Endothelial cell of umbilical vein (primary cell): ENCODE results near the gene TMEM273. TPM values are rescaled to one million over a fixed set of nuclear protein-coding genes. Genes with fewer than 3 reads are reported as not detected.

Experiments used
- BruUV-seq: library from RNA; stranded (reverse); fragments of 400-500 nt; replicated peaks from 2 replicates; lab custom pipeline; 2021; lab: Mats Ljungman, UMichigan
- CTCF ChIA-PET: fragments of 300-600, 350-600 bp; sonication (Branson Sonifier 250); formaldehyde crosslinking; loops from one replicate; lab custom pipeline; 2021; ENCODE audit warnings: antibody characterized with exemption, inconsistent platforms; lab: Charles Lee
- POLR2A ChIA-PET: fragments of 300-600, 350-600 bp; sonication (Branson Sonifier 250); formaldehyde crosslinking; loops from one replicate; lab custom pipeline; 2021; ENCODE audit warnings: antibody characterized with exemption, inconsistent platforms; lab: Charles Lee
- DNase-seq: peaks from one replicate; pipeline ENCODE4 v3.0.0-alpha.2; 2011; ENCODE audit warnings: low read depth, low spot score
- FAIRE-seq: peaks from 2 replicates; lab custom pipeline; 2011; peaks lifted over from hg19 to GRCh38; lab: Jason Lieb, UNC
- H2AFZ ChIP-seq: 2 replicates; pipeline ENCODE4 v1.6.0; 2012; ENCODE audit warnings: low read depth, low read length, control low read depth, inconsistent platforms
- H3K27ac ChIP-seq: 2 replicates; pipeline ENCODE4 v1.5.1; 2011; ENCODE audit warnings: low read depth, mild to moderate bottlenecking, control low read depth, low read length, moderate library complexity; ENCODE audit not compliant: insufficient read depth
- H3K27me3 ChIP-seq, 2 experiments: 2 replicates each; pipeline versions ENCODE4 v1.6.0 to v1.6.1; 2011; ENCODE audit warnings: low read length in 2 of 2, mixed read lengths in 1 of 2; ENCODE audit not compliant: control insufficient read depth in 2 of 2, insufficient read depth in 2 of 2
- H3K36me3 ChIP-seq, 2 experiments: 2 replicates in 1 of 2; 3 replicates in 1 of 2; pipeline ENCODE4 v1.5.1; 2011; ENCODE audit warnings: low read length in 2 of 2, mild to moderate bottlenecking in 1 of 2, moderate library complexity in 1 of 2; ENCODE audit not compliant: control insufficient read depth in 2 of 2, insufficient read depth in 2 of 2; ENCODE audit errors: extremely low read depth in 1 of 2
- H3K4me1 ChIP-seq: 3 replicates; pipeline ENCODE4 v1.5.1; 2011; ENCODE audit warnings: mild to moderate bottlenecking, low read length; ENCODE audit not compliant: control insufficient read depth, insufficient read depth; ENCODE audit errors: extremely low read depth
- H3K4me2 ChIP-seq: 2 replicates; pipeline ENCODE4 v1.6.1; 2011; ENCODE audit warnings: low read length, control low read depth, mixed read lengths; ENCODE audit not compliant: insufficient read depth
- H3K4me3 ChIP-seq, 3 experiments: fragments of 200-600 bp in 1 of 3; sonication (generic), shearing (Covaris generic) in 1 of 3; replicated peaks in 1 of 3; 2 replicates each; pipeline ENCODE4 v1.5.1; 2011 to 2016; ENCODE audit warnings: control low read depth in 3 of 3, low read length in 3 of 3, mild to moderate bottlenecking in 2 of 3, inconsistent platforms in 1 of 3, low read depth in 1 of 3, moderate library complexity in 1 of 3; ENCODE audit not compliant: insufficient read depth in 1 of 3
- H3K79me2 ChIP-seq: 2 replicates; pipeline ENCODE4 v1.6.0; 2012; ENCODE audit warnings: low read length, inconsistent platforms; ENCODE audit not compliant: control insufficient read depth, insufficient read depth
- H3K9ac ChIP-seq: replicated peaks from 2 replicates; pipeline ENCODE3; 2011; ENCODE audit warnings: low read length, control low read depth; ENCODE audit not compliant: insufficient read depth; ENCODE audit errors: extremely low read depth
- H3K9me1 ChIP-seq: replicated peaks from 3 replicates; pipeline ENCODE4 v1.6.0; 2011; ENCODE audit warnings: mild to moderate bottlenecking, low read length; ENCODE audit not compliant: control insufficient read depth, insufficient read depth; ENCODE audit errors: extremely low read depth
- H3K9me3 ChIP-seq: replicated peaks from 2 replicates; pipeline ENCODE4 v1.5.1; 2012; ENCODE audit warnings: low read length, inconsistent platforms; ENCODE audit not compliant: control insufficient read depth, insufficient read depth
- H4K20me1 ChIP-seq: replicated peaks from 2 replicates; pipeline ENCODE3; 2011; ENCODE audit warnings: mild to moderate bottlenecking, low read length; ENCODE audit not compliant: control insufficient read depth, insufficient read depth; ENCODE audit errors: extremely low read depth
- EZH2 ChIP-seq: IDR thresholded peaks from 2 replicates; pipeline ENCODE4 v1.6.1; 2012; ENCODE audit warnings: borderline replicate concordance, low read depth, mild to moderate bottlenecking, moderate library complexity, low read length, inconsistent platforms; ENCODE audit not compliant: severe bottlenecking
- FOS ChIP-seq: IDR thresholded peaks from 2 replicates; pipeline ENCODE4 v1.6.1; 2011; ENCODE audit warnings: mild to moderate bottlenecking, low read length, moderate library complexity, borderline replicate concordance; ENCODE audit not compliant: insufficient read depth
- JUN ChIP-seq: IDR thresholded peaks from 2 replicates; pipeline ENCODE4 v1.6.1; 2011; ENCODE audit warnings: borderline replicate concordance, low read depth; ENCODE audit not compliant: insufficient read length, insufficient read depth
- MYC ChIP-seq: IDR thresholded peaks from one replicate; pipeline ENCODE4 v1.6.1; 2011; ENCODE audit warnings: mild to moderate bottlenecking, low read depth, low read length
- POLR2A ChIP-seq: IDR thresholded peaks from 2 replicates; pipeline ENCODE4 v1.6.1; 2012; ENCODE audit warnings: low read depth, mild to moderate bottlenecking, control low read depth, low read length
- POLR2AphosphoS5 ChIP-seq: IDR thresholded peaks from 2 replicates; pipeline ENCODE4 v1.6.1; 2012; ENCODE audit warnings: low read depth, mild to moderate bottlenecking, control low read depth, low read length, moderate library complexity; ENCODE audit not compliant: insufficient read depth
- dilution Hi-C: fragments of 300-500 bp; cut with MboI; formaldehyde crosslinking; loops from one replicate; pipeline ENCODE4 v1.15.0; 2019; ENCODE audit warnings: low sequenced_read_pairs; ENCODE audit not compliant: extremely low pct_ligation_motif_present
- intact Hi-C: fragments of 100-400 bp; cut with micrococcal nuclease; formaldehyde crosslinking; loops from one replicate; pipeline ENCODE4 v1.10.0; 2022
- polyA plus RNA-seq, 4 experiments: library from polyadenylated mRNA; depleted of rRNA in 3 of 4; stranded (reverse) in 3 of 4; unstranded in 1 of 4; fragments of >200 nt; gene quantifications; 2 replicates each; pipeline versions ENCODE4 v1.2.1 to v1.2.3, GENCODE V29; 2011 to 2012; ENCODE audit warnings: missing spikeins in 1 of 4
- total RNA-seq: library from RNA; stranded (reverse); gene quantifications from 2 replicates; pipeline ENCODE4 v1.2.3, GENCODE V29; 2021
- TF ChIP-seq, protein P1 (sequence below), 2 donors: IDR thresholded peaks; 1 replicate in 1 of 2; 2 replicates in 1 of 2; pipeline ENCODE4 v1.5.1; 2011; ENCODE audit warnings: low read length in 2 of 2, mild to moderate bottlenecking in 2 of 2, moderate library complexity in 2 of 2, control low read depth in 1 of 2, inconsistent platforms in 1 of 2, low read depth in 1 of 2; ENCODE audit not compliant: insufficient read depth in 1 of 2; ENCODE audit errors: extremely low read depth in 1 of 2
- TF ChIP-seq, protein P2 (sequence below): IDR thresholded peaks from 2 replicates; pipeline ENCODE4 v1.6.1; 2011; ENCODE audit not compliant: insufficient read depth, insufficient read length

Gene TMEM273
- total and polyA plus RNA-seq, 2 donors (not counting 3 experiments of a cell fraction or from before 2014, with no cell fraction given) = 1.9 to 3.7 TPM

DNA sequence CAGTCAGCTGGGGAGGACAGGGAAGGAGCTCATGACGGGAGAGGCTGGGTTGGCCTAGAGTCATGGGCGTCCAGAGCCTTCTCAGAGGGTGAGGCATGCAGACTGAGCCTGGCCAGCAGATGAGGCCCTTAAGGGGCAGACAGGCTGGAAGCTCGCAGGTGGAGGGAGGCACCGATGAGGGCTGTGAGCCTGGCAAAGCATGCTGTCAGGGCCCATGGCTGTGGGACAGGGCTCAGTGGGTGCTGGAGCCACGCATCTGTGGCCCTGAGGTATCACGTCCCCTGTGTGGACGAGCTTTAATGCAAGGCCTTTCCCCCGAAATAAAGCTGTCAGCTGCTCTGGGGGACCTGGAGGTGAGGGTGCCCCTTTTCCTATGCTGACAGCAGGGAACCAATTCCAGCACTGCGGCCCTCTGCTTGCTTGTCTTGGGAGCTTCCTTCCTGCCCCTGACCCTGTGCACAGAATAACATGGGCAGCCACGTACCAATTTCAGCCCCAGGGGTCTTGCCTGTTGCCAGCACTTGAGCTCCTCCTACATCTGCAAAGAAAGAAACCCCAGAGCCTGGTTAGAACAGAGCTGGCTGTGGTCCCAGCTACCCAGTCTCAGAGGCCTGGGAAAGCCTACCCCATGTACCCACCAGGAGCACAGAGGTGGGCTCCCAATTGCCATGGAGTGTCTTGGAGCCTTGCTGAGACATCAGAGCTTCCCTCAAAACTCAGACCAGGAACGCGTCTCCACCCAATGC is 20.6 kb downstream of the TMEM273 start:
- Histone ChIP-seq H3K27ac (no peak overlapping the region), H2AFZ (no peak overlapping the region), H3K9ac (no peak overlapping the region), H3K36me3 (no peaks in the 10 kb centered on the region), H3K27me3 (peaks cover 0 to 4% of the 10 kb centered on the region in 2 experiments), H3K4me3 (no peak overlapping the region), H4K20me1 (no peaks in the 10 kb centered on the region), H3K79me2 (no peaks in the 10 kb centered on the region), H3K4me2 (no peak overlapping the region), H3K4me1 (no peaks in the 10 kb centered on the region), H3K9me1 (no peaks in the 10 kb centered on the region), H3K9me3 (no peaks in the 10 kb centered on the region)
- no TSS peak for BruUV-seq
- dilution Hi-C loops (no loop called here), intact Hi-C loops (no loop called here)
- TF ChIP-seq, protein P1, sequence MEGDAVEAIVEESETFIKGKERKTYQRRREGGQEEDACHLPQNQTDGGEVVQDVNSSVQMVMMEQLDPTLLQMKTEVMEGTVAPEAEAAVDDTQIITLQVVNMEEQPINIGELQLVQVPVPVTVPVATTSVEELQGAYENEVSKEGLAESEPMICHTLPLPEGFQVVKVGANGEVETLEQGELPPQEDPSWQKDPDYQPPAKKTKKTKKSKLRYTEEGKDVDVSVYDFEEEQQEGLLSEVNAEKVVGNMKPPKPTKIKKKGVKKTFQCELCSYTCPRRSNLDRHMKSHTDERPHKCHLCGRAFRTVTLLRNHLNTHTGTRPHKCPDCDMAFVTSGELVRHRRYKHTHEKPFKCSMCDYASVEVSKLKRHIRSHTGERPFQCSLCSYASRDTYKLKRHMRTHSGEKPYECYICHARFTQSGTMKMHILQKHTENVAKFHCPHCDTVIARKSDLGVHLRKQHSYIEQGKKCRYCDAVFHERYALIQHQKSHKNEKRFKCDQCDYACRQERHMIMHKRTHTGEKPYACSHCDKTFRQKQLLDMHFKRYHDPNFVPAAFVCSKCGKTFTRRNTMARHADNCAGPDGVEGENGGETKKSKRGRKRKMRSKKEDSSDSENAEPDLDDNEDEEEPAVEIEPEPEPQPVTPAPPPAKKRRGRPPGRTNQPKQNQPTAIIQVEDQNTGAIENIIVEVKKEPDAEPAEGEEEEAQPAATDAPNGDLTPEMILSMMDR (IDR thresholded peaks at IDR 0.05; ENCODE audit: extremely low read depth in 1 of 2, insufficient read depth in 1 of 2, low read depth in 1 of 2, low read length in 2 of 2) = no peak
- TF ChIP-seq, protein P2, sequence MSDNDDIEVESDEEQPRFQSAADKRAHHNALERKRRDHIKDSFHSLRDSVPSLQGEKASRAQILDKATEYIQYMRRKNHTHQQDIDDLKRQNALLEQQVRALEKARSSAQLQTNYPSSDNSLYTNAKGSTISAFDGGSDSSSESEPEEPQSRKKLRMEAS = no peak
- TF ChIP-seq POLR2A = no peak
- no peak for TF ChIP-seq MYC
- no peak for TF ChIP-seq EZH2
- TF ChIP-seq JUN = no peak
- TF ChIP-seq FOS = no peak
- TF ChIP-seq POLR2AphosphoS5 = no peak
- FAIRE-seq (no peak), DNase-seq (no peak)
- ChIA-PET CTCF (interaction anchor here (0.6 kb wide), 1 partner anchor 509 kb away, joined by 3 read pairs; no protein-coding TSS in a partner anchor), POLR2A (no interaction called here)
